ENCODE data around the gene CLEC4E.
"Not testable (repeated sequence)": the region's sequence is repeated elsewhere in the genome, so short reads cannot be mapped to it uniquely, and the experiment has no call there.

Gene CLEC4E

GRCh38 chr12:8537820-8538219, 2.9 kb downstream of the CLEC4E start:
- DNase-seq (ENCODE audit: low spot score): not testable (repeated sequence)

- no peak for DNase-seq (ENCODE audit: low spot score)
Observed at GRCh38 chr12:8532045-8532444, 8.7 kb downstream of the CLEC4E start.

GRCh38 chr12:8527250-8528130, 13.2 kb downstream of the CLEC4E start:
- DNase-seq (ENCODE audit: low spot score): no peak

GRCh38 chr12:8519171-8519570, 21.5 kb downstream of the CLEC4E start:
- no peak for DNase-seq (ENCODE audit: low spot score)

GRCh38 chr12:8517971-8518370, 22.7 kb downstream of the CLEC4E start:
- no peak for DNase-seq (ENCODE audit: low spot score)

GRCh38 chr12:8513256-8513655, 27.4 kb downstream of the CLEC4E start, which contains the start of gene CLEC4D:
TSS of gene CLEC4D (plus strand) at chr12:8513503. CDS start at chr12:8513733, 230 bp downstream.
- no peak for DNase-seq (ENCODE audit: low spot score)

- no peak for DNase-seq (ENCODE audit: low spot score)
Observed at GRCh38 chr12:8508910-8509841, 31.5 kb downstream of the CLEC4E start.

- DNase-seq (ENCODE audit: low spot score): no peak
Observed at GRCh38 chr12:8508223-8508622, 32.5 kb downstream of the CLEC4E start.

- no peak for DNase-seq (ENCODE audit: low spot score)
Observed at GRCh38 chr12:8507596-8507995, 33.1 kb downstream of the CLEC4E start.

GRCh38 chr12:8504351-8504750, 36.4 kb downstream of the CLEC4E start:
- no peak for DNase-seq (ENCODE audit: low spot score)

- no peak for DNase-seq (ENCODE audit: low spot score)
Observed at GRCh38 chr12:8501720-8502119, 39.0 kb downstream of the CLEC4E start.

- no peak for DNase-seq (ENCODE audit: low spot score)
Observed at GRCh38 chr12:8499616-8500015, 41.1 kb downstream of the CLEC4E start.

GRCh38 chr12:8496074-8496473, 44.6 kb downstream of the CLEC4E start:
- not testable (repeated sequence) for DNase-seq (ENCODE audit: low spot score)

GRCh38 chr12:8495671-8496070, 45.0 kb downstream of the CLEC4E start:
- DNase-seq (ENCODE audit: low spot score): not testable (repeated sequence)

GRCh38 chr12:8493084-8493483, 47.6 kb downstream of the CLEC4E start:
- DNase-seq (ENCODE audit: low spot score): no peak

GRCh38 chr12:8491646-8492530, 48.8 kb downstream of the CLEC4E start:
- no peak for DNase-seq (ENCODE audit: low spot score)
